HepG2 (cell line): ENCODE results near the gene SFTPA2. TPM values are rescaled to one million over a fixed set of nuclear protein-coding genes. Genes with fewer than 3 reads are reported as not detected.
"Not testable (repeated sequence)": the region's sequence is repeated elsewhere in the genome, so short reads cannot be mapped to it uniquely, and the experiment has no call there.

Experiments
- ATAC-seq: fragments of 200-7000 bp; cut with Tn5 transposase; 3 replicates; pipeline ENCODE4 v1.9.1; 2020; ENCODE audit warnings: mild to moderate bottlenecking, moderate library complexity
- BruUV-seq: library from RNA; stranded (reverse); fragments of 400-500 nt; replicated peaks from 2 replicates; lab custom pipeline; 2021; lab: Mats Ljungman, UMichigan
- CTCF ChIA-PET: fragments of 300-600 bp; formaldehyde crosslinking; extraction: SDS; loops from one replicate; lab custom pipeline; 2021; ENCODE audit warnings: low total read pairs, inconsistent platforms, low intra/inter-chr PET ratio; lab: Yijun Ruan, JAX
- POLR2A ChIA-PET: fragments of 350-600 bp; sonication (Branson Sonifier 250); formaldehyde crosslinking; loops from one replicate; lab custom pipeline; 2020; ENCODE audit warnings: antibody characterized with exemption, inconsistent platforms; lab: Yijun Ruan, JAX
- DNase-seq: peaks from one replicate; pipeline ENCODE4 v3.0.0-alpha.2; 2015; ENCODE audit warnings: low spot score
- FAIRE-seq: peaks from 3 replicates; lab custom pipeline; 2011; peaks lifted over from hg19 to GRCh38; lab: Jason Lieb, UNC
- H2AFZ ChIP-seq: one replicate; pipeline ENCODE4 v1.6.1; 2011; ENCODE audit warnings: low read length, inconsistent platforms
- H3K27ac ChIP-seq: fragments of 300-600 bp; 3 replicates; pipeline ENCODE4 v1.8.0; 2011; ENCODE audit warnings: mixed run types, mild to moderate bottlenecking, mixed read lengths, low read length, inconsistent platforms; ENCODE audit not compliant: insufficient read depth; ENCODE audit errors: extremely low read length
- H3K27me3 ChIP-seq, 2 experiments: fragments of 200-600 bp in 1 of 2; 2 replicates in 1 of 2; 3 replicates in 1 of 2; pipeline versions ENCODE4 v1.6.0 to v1.8.0; 2011; ENCODE audit warnings: low read length in 2 of 2, mild to moderate bottlenecking in 2 of 2, moderate library complexity in 2 of 2, inconsistent platforms in 1 of 2; ENCODE audit not compliant: insufficient read depth in 2 of 2, control insufficient read depth in 1 of 2
- H3K36me3 ChIP-seq, 2 experiments: fragments of 200-600 bp in 1 of 2; replicated peaks in 1 of 2; 2 replicates in 1 of 2; 3 replicates in 1 of 2; pipeline versions ENCODE4 v1.5.1 to v1.8.0; 2011; ENCODE audit warnings: low read length in 2 of 2, inconsistent platforms in 1 of 2; ENCODE audit not compliant: insufficient read depth in 2 of 2, control insufficient read depth in 1 of 2
- H3K4me1 ChIP-seq: 2 replicates; pipeline ENCODE4 v1.5.1; 2012; ENCODE audit warnings: low read length, inconsistent platforms; ENCODE audit not compliant: insufficient read depth
- H3K4me2 ChIP-seq: 2 replicates; pipeline ENCODE4 v1.6.0; 2011; ENCODE audit warnings: low read depth, low read length, inconsistent platforms
- H3K4me3 ChIP-seq, 3 experiments: fragments of 200-600 bp in 1 of 3; sonication (generic), shearing (Covaris generic) in 1 of 3; replicated peaks in 1 of 3; 2 replicates each; pipeline ENCODE4 v1.5.1; 2011 to 2016; ENCODE audit warnings: low read length in 3 of 3, inconsistent platforms in 2 of 3, low read depth in 2 of 3, mild to moderate bottlenecking in 2 of 3, control low read depth in 1 of 3, mixed read lengths in 1 of 3; ENCODE audit not compliant: insufficient read depth in 1 of 3
- H3K79me2 ChIP-seq: one replicate; pipeline ENCODE4 v1.6.1; 2011; ENCODE audit warnings: low read length, inconsistent platforms; ENCODE audit not compliant: insufficient read depth
- H3K9ac ChIP-seq: 2 replicates; pipeline ENCODE4 v1.6.0; 2011; ENCODE audit warnings: mild to moderate bottlenecking, low read depth, low read length, inconsistent platforms; ENCODE audit not compliant: insufficient read depth
- H3K9me3 ChIP-seq: 2 replicates; pipeline ENCODE4 v1.5.1; 2012; ENCODE audit warnings: mild to moderate bottlenecking, low read length
- H4K20me1 ChIP-seq: 2 replicates; pipeline ENCODE4 v1.6.0; 2011; ENCODE audit warnings: inconsistent platforms, mild to moderate bottlenecking, low read length, moderate library complexity; ENCODE audit not compliant: insufficient read depth
- WGBS: methylation state at CpG from one replicate; pipeline ENCODE4 v1.1.6; 2017; ENCODE audit warnings: low lambda C conversion rate; 5-methylcytosine and 5-hydroxymethylcytosine counted together
- in situ Hi-C: cut with HindIII; loops from 2 replicates; pipeline ENCODE4 v1.10.0; 2017; ENCODE audit warnings: low pct_unique_long_range_greater_than_20kb; ENCODE audit not compliant: extremely low pct_ligation_motif_present
- intact Hi-C: fragments of 100-400 bp; cut with micrococcal nuclease; formaldehyde crosslinking; loops from one replicate; pipeline ENCODE4 v1.10.0; 2022; ENCODE audit not compliant: unreplicated experiment
- polyA plus RNA-seq, 8 experiments: library from polyadenylated mRNA; depleted of rRNA in 3 of 8; stranded (reverse) in 7 of 8; unstranded in 1 of 8; fragments of >200 nt; fragmentation: Illumina TruSeq in 4 of 8; extraction: Trizol in 4 of 8; gene quantifications; 2 replicates each; pipeline versions ENCODE4 v1.2.1 to v1.2.3, GENCODE V29; 2011 to 2016; ENCODE audit warnings: low read depth in 4 of 8, missing spikeins in 1 of 8, mixed read lengths in 1 of 8; ENCODE audit not compliant: insufficient read depth in 1 of 8
- total RNA-seq, 5 experiments: library from RNA; depleted of rRNA; stranded (reverse); fragments of >200 nt; fragmentation: Illumina TruSeq; extraction: Trizol; gene quantifications; 2 replicates each; pipeline ENCODE4 v1.2.3, GENCODE V29; 2016; ENCODE audit warnings: low read depth in 1 of 5

SFTPA2 gene
- total and polyA plus RNA-seq, 2 of the 13 experiments (the other 11 are each of a cell fraction or from before 2014, with no cell fraction given) = 0.04 TPM; not detected in 1

GRCh38 chr10:79517567-79517966 lies 42.6 kb downstream of the SFTPA2 start:
- H3K36me3 ChIP-seq, BruUV-seq, intact Hi-C loops, H3K4me2 ChIP-seq, H3K79me2 ChIP-seq, in situ Hi-C loops, DNase-seq, H3K27ac ChIP-seq, H4K20me1 ChIP-seq, H3K4me1 ChIP-seq, H3K9me3 ChIP-seq, H3K4me3 ChIP-seq, POLR2A ChIA-PET, H3K9ac ChIP-seq, ATAC-seq, CTCF ChIA-PET, H3K27me3 ChIP-seq, H2AFZ ChIP-seq: not testable (repeated sequence)
- WGBS = 0% methylated on average over 3 of the region's 4 CpGs
- peak; percentile 44 for FAIRE-seq

DNA sequence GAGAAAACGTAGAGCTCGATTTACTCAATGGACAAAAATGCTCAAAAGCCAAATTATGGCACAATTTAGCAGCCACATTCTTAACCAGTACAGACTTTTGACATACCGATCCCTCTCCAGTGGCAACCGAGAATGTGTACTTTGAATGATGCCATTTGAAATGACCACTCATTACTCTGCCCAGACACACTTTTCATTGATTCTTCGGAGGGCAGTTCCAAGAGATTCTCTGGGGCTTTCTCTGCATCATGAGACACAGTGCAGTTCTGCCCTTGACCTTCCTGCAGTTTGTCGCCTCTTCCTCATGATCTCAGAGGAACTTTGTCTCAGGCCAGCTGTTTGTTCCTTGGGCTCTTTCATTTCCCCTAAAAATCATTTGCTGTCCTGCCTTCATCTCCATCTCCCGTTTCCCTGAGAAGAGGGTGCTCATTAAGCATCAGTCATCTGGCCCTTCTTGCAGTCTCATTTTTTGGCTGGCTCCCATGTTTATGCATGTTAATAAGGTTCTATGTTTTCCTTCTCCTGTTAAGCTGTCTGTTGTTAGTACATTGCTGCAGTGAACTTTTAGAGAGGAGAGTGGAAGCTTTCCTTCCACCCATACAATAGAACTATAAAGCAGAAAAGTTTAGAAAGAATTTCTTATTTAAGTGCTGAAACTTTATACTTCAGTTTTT lies 43.5 kb downstream of the SFTPA2 start:
- H3K4me1 ChIP-seq, H3K27me3 ChIP-seq, FAIRE-seq, H4K20me1 ChIP-seq, ATAC-seq, H3K9me3 ChIP-seq, DNase-seq, H2AFZ ChIP-seq, H3K4me2 ChIP-seq, H3K4me3 ChIP-seq, CTCF ChIA-PET, H3K36me3 ChIP-seq, POLR2A ChIA-PET, H3K79me2 ChIP-seq, BruUV-seq, in situ Hi-C loops, H3K27ac ChIP-seq, intact Hi-C loops, H3K9ac ChIP-seq: not testable (repeated sequence)
- WGBS = 15% methylated on average over 6 of the region's 7 CpGs

DNA sequence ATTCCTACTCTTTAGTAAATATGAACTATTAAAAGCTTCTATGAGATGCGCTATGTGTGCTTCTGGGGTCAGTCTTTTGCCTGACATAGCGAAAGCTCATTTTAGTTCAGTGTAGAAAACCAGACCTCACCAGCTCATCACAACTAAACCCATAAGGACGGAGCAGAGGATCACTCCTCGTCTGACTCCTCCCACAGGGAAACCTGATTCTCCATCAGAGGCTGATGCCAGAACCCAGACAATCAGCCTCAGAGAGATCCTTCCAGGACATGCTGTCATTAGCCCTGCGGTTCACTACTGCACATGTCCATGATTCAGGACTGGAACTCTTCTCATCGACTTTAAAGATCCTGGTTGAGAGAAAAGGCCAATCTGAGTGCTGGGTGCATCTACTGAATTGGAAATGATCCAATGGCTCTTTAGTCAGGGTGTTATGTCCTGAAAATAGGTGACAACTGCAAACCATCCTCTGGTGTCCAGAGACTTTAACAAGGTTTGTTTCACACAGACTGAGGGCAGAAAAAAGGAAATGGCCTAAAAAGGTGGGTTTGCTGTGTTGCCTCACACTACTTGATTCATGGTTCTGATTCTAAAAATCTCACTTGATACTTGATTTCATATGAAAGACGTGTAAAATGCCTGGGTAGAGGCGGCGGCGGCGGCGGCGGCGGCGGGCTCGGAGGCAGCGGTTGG lies 48.2 kb downstream of the SFTPA2 start, which contains the start of gene EIF5AL1:
TSS of gene EIF5AL1 (plus strand) at position 643 of the 693 bp plus-strand sequence. CDS start 117 bp downstream, outside the sequence.
- CTCF ChIA-PET, H3K9ac ChIP-seq, H3K4me3 ChIP-seq, H3K27ac ChIP-seq, H3K9me3 ChIP-seq, DNase-seq, BruUV-seq, ATAC-seq, H3K36me3 ChIP-seq, H2AFZ ChIP-seq, H3K4me2 ChIP-seq, H3K4me1 ChIP-seq, intact Hi-C loops, H3K79me2 ChIP-seq, H3K27me3 ChIP-seq, POLR2A ChIA-PET, in situ Hi-C loops, H4K20me1 ChIP-seq: not testable (repeated sequence)
- FAIRE-seq = peak; percentile 15
- 71% methylated on average over 15 of the region's 17 CpGs for whole genome bisulfite sequencing

DNA sequence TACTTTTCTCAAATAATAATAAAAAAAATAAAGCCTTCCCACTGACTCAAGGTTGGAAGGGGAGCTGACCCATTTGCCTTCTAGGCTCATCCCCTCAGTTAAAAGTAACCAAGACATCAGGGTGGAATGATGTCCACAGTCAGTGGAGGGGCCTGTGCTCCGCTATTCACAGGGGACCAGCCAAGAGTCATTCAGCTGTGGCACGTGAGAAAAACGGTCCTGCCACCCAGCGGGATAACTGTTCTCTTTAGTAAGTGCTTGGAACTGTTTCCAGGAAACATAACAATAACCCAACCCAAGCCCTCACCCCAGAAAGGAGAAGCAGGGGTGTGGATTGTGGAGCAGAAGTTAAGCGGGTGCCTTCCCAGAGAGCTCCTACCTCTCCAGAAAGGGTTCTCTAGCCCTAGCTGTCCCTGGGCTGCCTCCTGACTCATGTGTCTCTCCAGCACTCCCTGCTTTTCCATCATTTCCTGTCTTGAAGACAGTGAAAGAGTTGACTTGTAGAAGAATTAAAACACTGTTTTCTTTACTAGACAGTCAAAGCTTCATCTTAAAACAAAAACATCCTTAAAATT lies 50.2 kb downstream of the SFTPA2 start:
- H3K4me2 ChIP-seq, in situ Hi-C loops, H3K36me3 ChIP-seq, H3K4me1 ChIP-seq, FAIRE-seq, DNase-seq, H3K4me3 ChIP-seq, H3K27ac ChIP-seq, POLR2A ChIA-PET, H3K79me2 ChIP-seq, H3K27me3 ChIP-seq, intact Hi-C loops, H3K9ac ChIP-seq, H3K9me3 ChIP-seq, BruUV-seq, H4K20me1 ChIP-seq, H2AFZ ChIP-seq, CTCF ChIA-PET: not testable (repeated sequence)
- peak; percentile 37; the same call in 1 of the 3 replicates for ATAC-seq
- 36% methylated on average over 2 of the region's 5 CpGs for WGBS
